H1 (cell line): ENCODE data around the gene FAM200B. TPM values are rescaled to one million over a fixed set of nuclear protein-coding genes. Genes with fewer than 3 reads are reported as not detected.

Experiments
- CTCF ChIA-PET: fragments of 300-600 bp; sonication (Branson Sonifier 250); formaldehyde crosslinking; loops from one replicate; lab custom pipeline; 2021; ENCODE audit not compliant: partially characterized antibody; lab: Charles Lee
- POLR2A ChIA-PET: fragments of 300-600 bp; sonication (Branson Sonifier 250); formaldehyde crosslinking; loops from one replicate; lab custom pipeline; 2021; ENCODE audit warnings: inconsistent platforms; ENCODE audit not compliant: partially characterized antibody; lab: Charles Lee
- DNase-seq, 2 experiments: peaks; one replicate each; pipeline versions ENCODE4 v3.0.0 to v3.0.0-alpha.2; 2010 to 2022; ENCODE audit warnings: low spot score in 2 of 2, low read depth in 1 of 2, mixed read lengths in 1 of 2
- FAIRE-seq: peaks from 2 replicates; lab custom pipeline; 2011; peaks lifted over from hg19 to GRCh38; lab: Jason Lieb, UNC
- H2AFZ ChIP-seq: 2 replicates; pipeline ENCODE4 v1.8.1; 2012; ENCODE audit warnings: low read length, inconsistent platforms
- H2AK5ac ChIP-seq: 2 replicates; pipeline ENCODE4 v1.6.1; 2013; ENCODE audit warnings: low read depth, low read length
- H2BK120ac ChIP-seq: replicated peaks from 2 replicates; pipeline ENCODE3; 2013; ENCODE audit warnings: low read depth, low read length, inconsistent platforms
- H2BK12ac ChIP-seq: 2 replicates; pipeline ENCODE4 v1.6.1; 2013; ENCODE audit warnings: low read depth, low read length
- H2BK15ac ChIP-seq: 2 replicates; pipeline ENCODE4 v1.6.1; 2013; ENCODE audit warnings: low read length
- H2BK20ac ChIP-seq: 2 replicates; pipeline ENCODE4 v1.6.1; 2013; ENCODE audit warnings: low read length
- H2BK5ac ChIP-seq: 2 replicates; pipeline ENCODE4 v1.6.1; 2013; ENCODE audit warnings: low read depth, low read length
- H3K14ac ChIP-seq: 2 replicates; pipeline ENCODE4 v1.6.1; 2013; ENCODE audit warnings: inconsistent platforms; ENCODE audit not compliant: insufficient read length
- H3K18ac ChIP-seq: 2 replicates; pipeline ENCODE4 v1.6.1; 2013; ENCODE audit warnings: low read length; ENCODE audit errors: extremely low read depth
- H3K23ac ChIP-seq: 2 replicates; pipeline ENCODE4 v1.6.1; 2013; ENCODE audit warnings: inconsistent platforms; ENCODE audit not compliant: insufficient read length
- H3K23me2 ChIP-seq: 2 replicates; pipeline ENCODE4 v1.6.1; 2013; ENCODE audit warnings: low read depth, low read length
- H3K27ac ChIP-seq: 2 replicates; pipeline ENCODE4 v1.6.1; 2011; ENCODE audit warnings: low read depth, low read length, inconsistent platforms
- H3K27me3 ChIP-seq, 4 experiments: replicated peaks in 1 of 4; 1 replicate in 1 of 4; 2 replicates in 3 of 4; pipeline versions ENCODE4 v1.6.1 to v1.8.1; 2011 to 2013; ENCODE audit warnings: low read length in 3 of 4, mild to moderate bottlenecking in 3 of 4, inconsistent platforms in 2 of 4, mixed read lengths in 2 of 4, moderate library complexity in 1 of 4; ENCODE audit not compliant: control insufficient read depth in 3 of 4, insufficient read depth in 3 of 4; ENCODE audit errors: extremely low read depth in 1 of 4
- H3K36me3 ChIP-seq, 4 experiments: 2 replicates each; pipeline versions ENCODE4 v1.6.1 to v1.8.1; 2011 to 2013; ENCODE audit warnings: mild to moderate bottlenecking in 4 of 4, low read length in 3 of 4, moderate library complexity in 2 of 4, control low read depth in 1 of 4, inconsistent platforms in 1 of 4; ENCODE audit not compliant: insufficient read depth in 4 of 4, control insufficient read depth in 2 of 4
- H3K4ac ChIP-seq: replicated peaks from 2 replicates; pipeline ENCODE3; 2013; ENCODE audit warnings: low read length, low read depth, mixed read lengths, inconsistent platforms; ENCODE audit not compliant: insufficient read length
- H3K4me1 ChIP-seq, 4 experiments: replicated peaks in 1 of 4; 1 replicate in 1 of 4; 2 replicates in 3 of 4; pipeline versions ENCODE4 v1.6.1 to v1.8.1; 2011 to 2013; ENCODE audit warnings: low read length in 3 of 4, inconsistent platforms in 2 of 4, mixed read lengths in 1 of 4; ENCODE audit not compliant: insufficient read depth in 4 of 4, control insufficient read depth in 3 of 4
- H3K4me2 ChIP-seq, 2 experiments: 2 replicates each; pipeline versions ENCODE4 v1.6.1 to v1.8.1; 2011 to 2013; ENCODE audit warnings: low read depth in 2 of 2, low read length in 2 of 2, control low read depth in 1 of 2, inconsistent platforms in 1 of 2, mild to moderate bottlenecking in 1 of 2; ENCODE audit not compliant: insufficient read depth in 1 of 2
- H3K4me3 ChIP-seq, 4 experiments: fragments of 200-600, 300-600 bp in 1 of 4; sonication (generic), shearing (Covaris generic), sonication (Bioruptor Twin) in 1 of 4; 2 replicates each; pipeline versions ENCODE4 v1.5.1 to v1.8.1; 2011 to 2016; ENCODE audit warnings: low read length in 4 of 4, low read depth in 3 of 4, control low read depth in 2 of 4, inconsistent platforms in 2 of 4, mild to moderate bottlenecking in 2 of 4, mixed read lengths in 1 of 4, moderate library complexity in 1 of 4; ENCODE audit not compliant: insufficient read depth in 2 of 4; ENCODE audit errors: extremely low read depth in 1 of 4
- H3K56ac ChIP-seq: replicated peaks from 2 replicates; pipeline ENCODE3; 2013; ENCODE audit warnings: low read depth, mild to moderate bottlenecking, mixed read lengths, low read length, inconsistent platforms; ENCODE audit not compliant: insufficient read length
- H3K79me1 ChIP-seq: 2 replicates; pipeline ENCODE4 v1.6.1; 2013; ENCODE audit warnings: low read depth, low read length, control low read depth
- H3K79me2 ChIP-seq, 2 experiments: 2 replicates each; pipeline versions ENCODE4 v1.6.1 to v1.8.1; 2012 to 2013; ENCODE audit warnings: low read length in 2 of 2, mild to moderate bottlenecking in 2 of 2, inconsistent platforms in 1 of 2; ENCODE audit not compliant: insufficient read depth in 2 of 2, control insufficient read depth in 1 of 2
- H3K9ac ChIP-seq, 4 experiments: replicated peaks in 1 of 4; 1 replicate in 1 of 4; 2 replicates in 3 of 4; pipeline versions ENCODE4 v1.6.1 to v1.8.1; 2011 to 2013; ENCODE audit warnings: low read depth in 3 of 4, low read length in 3 of 4, control low read depth in 2 of 4, mild to moderate bottlenecking in 2 of 4, moderate library complexity in 2 of 4, inconsistent platforms in 1 of 4; ENCODE audit errors: extremely low read depth in 1 of 4
- H3K9me3 ChIP-seq, 2 experiments: 2 replicates each; pipeline versions ENCODE4 v1.6.1 to v1.8.1; 2012 to 2013; ENCODE audit warnings: mild to moderate bottlenecking in 2 of 2, moderate library complexity in 2 of 2, control low read depth in 1 of 2, inconsistent platforms in 1 of 2, low read depth in 1 of 2, low read length in 1 of 2, mixed read lengths in 1 of 2; ENCODE audit not compliant: insufficient read depth in 2 of 2
- H4K20me1 ChIP-seq, 2 experiments: replicated peaks in 1 of 2; 2 replicates each; pipeline versions ENCODE3 to v1.8.1; 2011 to 2013; ENCODE audit warnings: inconsistent platforms in 2 of 2, low read length in 2 of 2, mild to moderate bottlenecking in 1 of 2; ENCODE audit not compliant: insufficient read depth in 2 of 2, control insufficient read depth in 1 of 2
- H4K5ac ChIP-seq: 2 replicates; pipeline ENCODE4 v1.6.1; 2013; ENCODE audit warnings: low read length, low read depth, mixed read lengths, inconsistent platforms; ENCODE audit not compliant: insufficient read length
- H4K8ac ChIP-seq: 2 replicates; pipeline ENCODE4 v1.8.0; 2013; ENCODE audit warnings: mild to moderate bottlenecking, moderate library complexity, low read length, inconsistent platforms; ENCODE audit not compliant: insufficient read depth; ENCODE audit errors: extremely low read depth
- H4K91ac ChIP-seq: replicated peaks from 2 replicates; pipeline ENCODE3; 2013; ENCODE audit warnings: low read length, mixed read lengths, inconsistent platforms; ENCODE audit not compliant: insufficient read length
- CHD2 ChIP-seq: IDR thresholded peaks from 2 replicates; pipeline ENCODE4 v1.6.1; 2012; ENCODE audit warnings: low read length, improper control_type of control experiment
- KDM5A ChIP-seq: fragments of 200-600 bp; IDR thresholded peaks from 2 replicates; pipeline ENCODE4 v1.7.1; 2012; ENCODE audit warnings: mild to moderate bottlenecking, low read length, inconsistent platforms, mixed read lengths
- WGBS, 2 experiments: shearing (Covaris generic) in 1 of 2; methylation state at CpG; one replicate each; pipeline versions ENCODE4 v1.1.6 to v1.1.7; 2013 to 2015; ENCODE audit warnings: low lambda C conversion rate in 2 of 2, mixed read lengths in 2 of 2, inconsistent platforms in 1 of 2, low coverage in 1 of 2, missing lambda C conversion rate in 1 of 2; ENCODE audit not compliant: insufficient replicate concordance in 2 of 2, insufficient coverage in 1 of 2, insufficient read length in 1 of 2; ENCODE audit errors: extremely low coverage in 1 of 2, missing lambda C conversion rate in 1 of 2; 5-methylcytosine and 5-hydroxymethylcytosine counted together
- polyA plus RNA-seq, 7 experiments: library from polyadenylated mRNA; depleted of rRNA in 3 of 7; stranded (reverse) in 5 of 7; unstranded in 2 of 7; fragments of >200 nt in 5 of 7; fragments of 200-250 nt in 2 of 7; gene quantifications; 1 replicate in 5 of 7; 2 replicates in 1 of 7; 4 replicates in 1 of 7; pipeline versions ENCODE4 v1.2.1 to v1.2.3, GENCODE V29; 2011 to 2013; ENCODE audit warnings: missing spikeins in 2 of 7, mixed read lengths in 2 of 7
- total RNA-seq: library from RNA; stranded (reverse); fragmentation: NEBNext Ultra II Directional; extraction: Animal tissue kit (Norgen Biotek cat#: 25700); gene quantifications from 2 replicates; pipeline ENCODE4 v1.2.1, GENCODE V29; 2021

FAM200B gene
- total and polyA plus RNA-seq, 2 of the 8 experiments (the other 6 are each of a cell fraction or from before 2014, with no cell fraction given), result 10.7 to 23.7 TPM

GRCh38 chr4:15648600-15648999, 33.0 kb upstream of the FAM200B start:
- 89% methylated on average over 2 of the region's 2 CpGs; no CpG with 5 or more reads in 1 of the 2 experiments for WGBS, 2 experiments
- no peak for TF ChIP-seq CHD2
- no peak for TF ChIP-seq KDM5A
- Histone ChIP-seq H3K27ac (no peak overlapping the region), H2BK15ac (no peak overlapping the region), H3K4me1 (peaks cover 0 to 5% (median 0%) of the 10 kb centered on the region in 4 experiments; a peak in 1 of 7 replicates), H3K23me2 (no peaks in the 10 kb centered on the region), H3K23ac (no peak overlapping the region), H2AFZ (no peak overlapping the region), H4K8ac (no peak overlapping the region), H4K20me1 (peaks cover 0 to 2% of the 10 kb centered on the region in 2 experiments), H3K4me3 (no peak overlapping the region), H3K79me1 (no peaks in the 10 kb centered on the region; the same call in 1 of the 2 replicates), H3K9ac (no peak overlapping the region), H3K14ac (no peak overlapping the region), H3K4me2 (no peak overlapping the region), H2BK20ac (no peak overlapping the region), H3K27me3 (no peaks in the 10 kb centered on the region), H3K4ac (no peak overlapping the region), H2BK12ac (no peak overlapping the region), H2BK120ac (no peak overlapping the region), H3K79me2 (peaks cover 6 to 93% of the 10 kb centered on the region in 2 experiments; a peak in 3 of 4 replicates), H4K5ac (no peak overlapping the region), H3K36me3 (no peaks in the 10 kb centered on the region), H3K9me3 (no peaks in the 10 kb centered on the region), H2AK5ac (no peak overlapping the region), H3K56ac (no peak overlapping the region), H3K18ac (no peak overlapping the region), H4K91ac (no peak overlapping the region), H2BK5ac (no peak overlapping the region)
- POLR2A ChIA-PET, result no interaction called here
- CTCF ChIA-PET, result interaction anchor here (1.0 to 1.8 kb wide), 4 partner anchors 12 to 169 kb away, joined by 3 to 9 read pairs (median 6); no protein-coding TSS in a partner anchor
- FAIRE-seq, result no peak
- DNase-seq, result no peak
